Fibroblast of lung (primary cell): ENCODE measurements around the gene ZNF273.

Source experiments
- EZH2 ChIP-seq: IDR thresholded peaks from 2 replicates; pipeline ENCODE4 v1.5.1; 2012; ENCODE audit warnings: low read length, control low read depth, mild to moderate bottlenecking; ENCODE audit errors: missing control alignments
- TF ChIP-seq, protein P1 (sequence below), 2 donors: IDR thresholded peaks in 1 of 2; conservative IDR thresholded peaks in 1 of 2; 1 replicate in 1 of 2; 2 replicates in 1 of 2; pipeline ENCODE4 v1.5.1; 2011 to 2012; ENCODE audit warnings: low read length in 2 of 2, control low read depth in 1 of 2, inconsistent platforms in 1 of 2, low read depth in 1 of 2, mild to moderate bottlenecking in 1 of 2

DNA sequence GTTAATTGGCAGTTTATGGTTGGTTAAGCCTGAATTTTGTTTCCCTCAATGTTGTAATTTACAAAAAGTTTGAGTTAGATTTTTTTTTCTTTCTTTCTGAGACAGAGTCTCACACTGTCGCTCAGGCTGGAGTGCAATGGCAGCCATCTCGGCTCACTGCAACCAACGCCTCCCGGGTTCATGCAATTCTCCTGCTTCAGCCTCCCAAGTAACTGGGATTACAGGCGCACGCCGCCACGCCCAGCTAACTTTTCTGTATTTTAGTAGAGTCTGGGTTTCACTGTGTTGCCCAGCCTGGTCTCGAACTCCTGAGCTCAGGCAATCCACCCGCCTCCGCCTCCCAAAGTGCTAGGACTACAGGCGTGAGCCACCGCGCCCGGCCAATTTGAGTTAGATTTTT is 935 bp downstream of the ZNF273 start:
- TF ChIP-seq, protein P1, sequence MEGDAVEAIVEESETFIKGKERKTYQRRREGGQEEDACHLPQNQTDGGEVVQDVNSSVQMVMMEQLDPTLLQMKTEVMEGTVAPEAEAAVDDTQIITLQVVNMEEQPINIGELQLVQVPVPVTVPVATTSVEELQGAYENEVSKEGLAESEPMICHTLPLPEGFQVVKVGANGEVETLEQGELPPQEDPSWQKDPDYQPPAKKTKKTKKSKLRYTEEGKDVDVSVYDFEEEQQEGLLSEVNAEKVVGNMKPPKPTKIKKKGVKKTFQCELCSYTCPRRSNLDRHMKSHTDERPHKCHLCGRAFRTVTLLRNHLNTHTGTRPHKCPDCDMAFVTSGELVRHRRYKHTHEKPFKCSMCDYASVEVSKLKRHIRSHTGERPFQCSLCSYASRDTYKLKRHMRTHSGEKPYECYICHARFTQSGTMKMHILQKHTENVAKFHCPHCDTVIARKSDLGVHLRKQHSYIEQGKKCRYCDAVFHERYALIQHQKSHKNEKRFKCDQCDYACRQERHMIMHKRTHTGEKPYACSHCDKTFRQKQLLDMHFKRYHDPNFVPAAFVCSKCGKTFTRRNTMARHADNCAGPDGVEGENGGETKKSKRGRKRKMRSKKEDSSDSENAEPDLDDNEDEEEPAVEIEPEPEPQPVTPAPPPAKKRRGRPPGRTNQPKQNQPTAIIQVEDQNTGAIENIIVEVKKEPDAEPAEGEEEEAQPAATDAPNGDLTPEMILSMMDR (conservative IDR thresholded peaks at IDR 0.05 in 1 of 2, IDR thresholded peaks at IDR 0.05 in 1 of 2; ENCODE audit: low read depth in 1 of 2, low read length in 2 of 2): no peak
- TF ChIP-seq EZH2: no peak
